Measurements from ENCODE around the gene B4GALT7. TPM values are rescaled to one million over a fixed set of nuclear protein-coding genes. Genes with fewer than 3 reads are reported as not detected.

The B4GALT7 gene
- total RNA-seq, 2 experiments from 2014 or later, result 31.1 to 33.8 TPM

GRCh38 chr5:177608243-177609075, 8.5 kb downstream of the B4GALT7 start:
- peaks cover 10% of the 10 kb centered on the region for H3K36me3 ChIP-seq (ENCODE audit: insufficient read depth, low read length)
- no peaks in the 10 kb centered on the region for H3K9me3 Mint-ChIP-seq
- no peaks in the 10 kb centered on the region for H3K9me3 ChIP-seq (ENCODE audit: control insufficient read depth in 1 of 2, insufficient read depth in 1 of 2, low read length in 2 of 2)
- H3K27ac ChIP-seq (ENCODE audit: low read depth in 1 of 2, low read length in 2 of 2), result no peak overlapping the region
- H3K27me3 Mint-ChIP-seq, result no peaks in the 10 kb centered on the region
- no peak for DNase-seq
- ChIA-PET CTCF (interaction anchor here (0.5 to 1.4 kb wide), 2 partner anchors 20 to 456 kb away, joined by 3 to 5 read pairs; no protein-coding TSS in a partner anchor), POLR2A (interaction anchor here (1.5 kb wide), 1 partner anchor 16 kb away, joined by 3 read pairs; the partner anchor contains the start of gene TMED9)
- no peak overlapping the region for H3K27ac Mint-ChIP-seq
- ATAC-seq (ENCODE audit: poor library complexity), result no peak
- H3K4me1 Mint-ChIP-seq (ENCODE audit: low read depth), result peaks cover 20% of the 10 kb centered on the region
- no peak overlapping the region for H3K4me3 Mint-ChIP-seq
- peaks cover 16% of the 10 kb centered on the region for H3K36me3 Mint-ChIP-seq (ENCODE audit: low read depth)
- no peak overlapping the region for H3K4me3 ChIP-seq (ENCODE audit: low read length)
- TF ChIP-seq CTCF (IDR thresholded peaks at IDR 0.05), result no peak
- no peaks in the 10 kb centered on the region for H3K27me3 ChIP-seq (ENCODE audit: control insufficient read depth in 1 of 2, insufficient read depth in 2 of 2, low read length in 2 of 2)
- peaks cover 11% of the 10 kb centered on the region for H3K4me1 ChIP-seq (ENCODE audit: insufficient read depth, low read length)
- intact Hi-C loops (cut with DNase I, micrococcal nuclease), result no loop called here

GRCh38 chr5:177609076-177610059, 9.4 kb downstream of the B4GALT7 start:
- DNase-seq, result peak in 1 of 14 experiments; percentile 23

More at GRCh38 chr5:177609076-177610059, 9.4 kb downstream of the B4GALT7 start:
- peaks cover 10% of the 10 kb centered on the region for H3K36me3 ChIP-seq (ENCODE audit: insufficient read depth, low read length)
- ChIA-PET POLR2A (interaction anchor here (1.5 kb wide), 1 partner anchor 17 kb away, joined by 3 read pairs; the partner anchor contains the start of gene TMED9), CTCF (no interaction called here)
- ATAC-seq (ENCODE audit: poor library complexity), result no peak
- no peak for TF ChIP-seq CTCF (IDR thresholded peaks at IDR 0.05)
- no peaks in the 10 kb centered on the region for H3K27me3 Mint-ChIP-seq
- H3K9me3 ChIP-seq (ENCODE audit: control insufficient read depth in 1 of 2, insufficient read depth in 1 of 2, low read length in 2 of 2), result no peaks in the 10 kb centered on the region
- peaks cover 16% of the 10 kb centered on the region for H3K36me3 Mint-ChIP-seq (ENCODE audit: low read depth)
- H3K4me3 Mint-ChIP-seq, result no peak overlapping the region
- H3K27ac ChIP-seq (ENCODE audit: low read depth in 1 of 2, low read length in 2 of 2), result no peak overlapping the region
- H3K9me3 Mint-ChIP-seq, result no peaks in the 10 kb centered on the region
- H3K27me3 ChIP-seq (ENCODE audit: control insufficient read depth in 1 of 2, insufficient read depth in 2 of 2, low read length in 2 of 2), result no peaks in the 10 kb centered on the region
- no peak overlapping the region for H3K4me3 ChIP-seq (ENCODE audit: low read length)
- intact Hi-C loops (cut with DNase I, micrococcal nuclease), result no loop called here
- H3K4me1 Mint-ChIP-seq (ENCODE audit: low read depth), result peaks cover 17% of the 10 kb centered on the region
- H3K4me1 ChIP-seq (ENCODE audit: insufficient read depth, low read length), result peaks cover 11% of the 10 kb centered on the region
- H3K27ac Mint-ChIP-seq, result no peak overlapping the region
